ENCODE data around the gene MDFIC.

MDFIC gene

GRCh38 chr7:114988755-114989375 is 67.0 kb downstream of the MDFIC start:
- no peak for DNase-seq (ENCODE audit: low spot score)
- in situ Hi-C loops (cut with MboI; ENCODE audit: low sequenced_read_pairs, unreplicated experiment): no loop called here
- TF ChIP-seq CTCF (IDR thresholded peaks at IDR 0.05; ENCODE audit: borderline replicate concordance, control extremely low read depth, extremely low read depth, insufficient read depth, missing control alignments): no peak

GRCh38 chr7:114989531-114989930 is 67.6 kb downstream of the MDFIC start:
- TF ChIP-seq CTCF (IDR thresholded peaks at IDR 0.05; ENCODE audit: borderline replicate concordance, control extremely low read depth, extremely low read depth, insufficient read depth, missing control alignments): no peak
- in situ Hi-C loops (cut with MboI; ENCODE audit: low sequenced_read_pairs, unreplicated experiment): no loop called here
- DNase-seq (ENCODE audit: low spot score): no peak

- no peak for DNase-seq (ENCODE audit: low spot score)
- in situ Hi-C loops (cut with MboI; ENCODE audit: low sequenced_read_pairs, unreplicated experiment): no loop called here
- no peak for TF ChIP-seq CTCF (IDR thresholded peaks at IDR 0.05; ENCODE audit: borderline replicate concordance, control extremely low read depth, extremely low read depth, insufficient read depth, missing control alignments)
Measured at GRCh38 chr7:114997487-114998404, 75.9 kb downstream of the MDFIC start.

- in situ Hi-C loops (cut with MboI; ENCODE audit: low sequenced_read_pairs, unreplicated experiment): no loop called here
- no peak for DNase-seq (ENCODE audit: low spot score)
- no peak for TF ChIP-seq CTCF (IDR thresholded peaks at IDR 0.05; ENCODE audit: borderline replicate concordance, control extremely low read depth, extremely low read depth, insufficient read depth, missing control alignments)
Measured at GRCh38 chr7:115004121-115004520, 82.2 kb downstream of the MDFIC start.

GRCh38 chr7:115005251-115005650 is 83.4 kb downstream of the MDFIC start:
- in situ Hi-C loops (cut with MboI; ENCODE audit: low sequenced_read_pairs, unreplicated experiment): no loop called here
- no peak for TF ChIP-seq CTCF (IDR thresholded peaks at IDR 0.05; ENCODE audit: borderline replicate concordance, control extremely low read depth, extremely low read depth, insufficient read depth, missing control alignments)
- DNase-seq (ENCODE audit: low spot score): no peak

GRCh38 chr7:115005953-115006352 is 84.1 kb downstream of the MDFIC start:
- no peak for TF ChIP-seq CTCF (IDR thresholded peaks at IDR 0.05; ENCODE audit: borderline replicate concordance, control extremely low read depth, extremely low read depth, insufficient read depth, missing control alignments)
- in situ Hi-C loops (cut with MboI; ENCODE audit: low sequenced_read_pairs, unreplicated experiment): no loop called here
- no peak for DNase-seq (ENCODE audit: low spot score)
